H9 (cell line): ENCODE data around the gene CNNM2. TPM values are rescaled to one million over a fixed set of nuclear protein-coding genes. Genes with fewer than 3 reads are reported as not detected.

Experiments
- DNase-seq: peaks from one replicate; pipeline ENCODE4 v3.0.0-alpha.2; 2017
- H2AFZ ChIP-seq: one replicate; pipeline ENCODE4 v1.6.1; 2013; ENCODE audit warnings: mild to moderate bottlenecking, low read length, control low read depth, moderate library complexity
- H2AK5ac ChIP-seq: 2 replicates; pipeline ENCODE4 v1.6.1; 2013; ENCODE audit warnings: low read length, control low read depth, mixed read lengths; ENCODE audit not compliant: insufficient read length
- H2BK120ac ChIP-seq: one replicate; pipeline ENCODE4 v1.6.1; 2013; ENCODE audit warnings: low read depth, mild to moderate bottlenecking, low read length, control low read depth, inconsistent platforms; ENCODE audit not compliant: poor library complexity, severe bottlenecking
- H2BK12ac ChIP-seq: 2 replicates; pipeline ENCODE4 v1.6.1; 2013; ENCODE audit warnings: low read length, control low read depth, mixed read lengths, low read depth; ENCODE audit not compliant: insufficient read length
- H2BK15ac ChIP-seq: 2 replicates; pipeline ENCODE4 v1.6.1; 2013; ENCODE audit warnings: low read depth, low read length, control low read depth
- H2BK20ac ChIP-seq: one replicate; pipeline ENCODE4 v1.6.1; 2013; ENCODE audit warnings: low read depth, mild to moderate bottlenecking, low read length, control low read depth, inconsistent platforms; ENCODE audit not compliant: poor library complexity, severe bottlenecking
- H2BK5ac ChIP-seq: 2 replicates; pipeline ENCODE4 v1.6.1; 2013; ENCODE audit warnings: low read length, control low read depth, mixed read lengths; ENCODE audit not compliant: insufficient read length
- H3K14ac ChIP-seq: 2 replicates; pipeline ENCODE4 v1.6.1; 2013; ENCODE audit warnings: low read length, control low read depth; ENCODE audit not compliant: insufficient read depth
- H3K18ac ChIP-seq: 2 replicates; pipeline ENCODE4 v1.6.1; 2013; ENCODE audit warnings: low read depth, mild to moderate bottlenecking, mixed read lengths, low read length, control low read depth; ENCODE audit not compliant: insufficient read length
- H3K23ac ChIP-seq: 2 replicates; pipeline ENCODE4 v1.6.1; 2013; ENCODE audit warnings: low read length, control low read depth, mixed read lengths, low read depth; ENCODE audit not compliant: insufficient read length
- H3K23me2 ChIP-seq: 2 replicates; pipeline ENCODE4 v1.6.1; 2013; ENCODE audit warnings: low read depth, mild to moderate bottlenecking, mixed read lengths, low read length, control low read depth; ENCODE audit not compliant: insufficient read length, poor library complexity, severe bottlenecking
- H3K27ac ChIP-seq: 2 replicates; pipeline ENCODE4 v1.5.1; 2013; ENCODE audit warnings: low read length, control low read depth, mixed read lengths, low read depth; ENCODE audit not compliant: insufficient read length
- H3K27me3 ChIP-seq: 2 replicates; pipeline ENCODE4 v1.6.1; 2013; ENCODE audit warnings: low read length, control low read depth, inconsistent platforms; ENCODE audit not compliant: insufficient read depth
- H3K4ac ChIP-seq: 2 replicates; pipeline ENCODE4 v1.6.1; 2013; ENCODE audit warnings: low read depth, mild to moderate bottlenecking, control low read depth, inconsistent platforms, low read length, moderate library complexity
- H3K4me1 ChIP-seq: 2 replicates; pipeline ENCODE4 v1.6.1; 2013; ENCODE audit warnings: low read length, control low read depth, inconsistent platforms; ENCODE audit not compliant: insufficient read depth
- H3K4me2 ChIP-seq: 2 replicates; pipeline ENCODE4 v1.6.1; 2013; ENCODE audit warnings: low read length, control low read depth, mixed read lengths; ENCODE audit not compliant: insufficient read length, insufficient read depth
- H3K56ac ChIP-seq: 2 replicates; pipeline ENCODE4 v1.6.1; 2013; ENCODE audit warnings: low read depth, mild to moderate bottlenecking, mixed read lengths, low read length, control low read depth; ENCODE audit not compliant: insufficient read length
- H3K79me1 ChIP-seq: 2 replicates; pipeline ENCODE4 v1.6.1; 2013; ENCODE audit warnings: low read depth, mild to moderate bottlenecking, moderate library complexity, low read length, control low read depth, inconsistent platforms; ENCODE audit not compliant: insufficient read depth, poor library complexity, severe bottlenecking
- H3K79me2 ChIP-seq: 2 replicates; pipeline ENCODE4 v1.6.1; 2013; ENCODE audit warnings: low read length, control low read depth, inconsistent platforms; ENCODE audit not compliant: insufficient read depth
- H3K9ac ChIP-seq: 2 replicates; pipeline ENCODE4 v1.6.1; 2013; ENCODE audit warnings: low read length, control low read depth, mixed read lengths; ENCODE audit not compliant: insufficient read length; ENCODE audit errors: extremely low read depth
- H3K9me3 ChIP-seq: one replicate; pipeline ENCODE4 v1.6.1; 2013; ENCODE audit warnings: low read depth, low read length, inconsistent platforms; ENCODE audit not compliant: control insufficient read depth
- H3T11ph ChIP-seq: one replicate; pipeline ENCODE4 v1.6.1; 2013; ENCODE audit warnings: mild to moderate bottlenecking, low read length, control low read depth, inconsistent platforms
- H4K20me1 ChIP-seq: one replicate; pipeline ENCODE4 v1.6.1; 2013; ENCODE audit not compliant: control insufficient read depth, insufficient read length, insufficient read depth
- H4K5ac ChIP-seq: 2 replicates; pipeline ENCODE4 v1.6.1; 2013; ENCODE audit warnings: low read depth, mild to moderate bottlenecking, mixed read lengths, low read length, control low read depth; ENCODE audit not compliant: insufficient read length
- H4K8ac ChIP-seq: replicated peaks from 2 replicates; pipeline ENCODE4 v1.6.1; 2013; ENCODE audit warnings: low read length, control low read depth, mixed read lengths, low read depth; ENCODE audit not compliant: insufficient read length
- H4K91ac ChIP-seq: 2 replicates; pipeline ENCODE4 v1.6.1; 2013; ENCODE audit warnings: low read depth, mild to moderate bottlenecking, moderate library complexity, mixed read lengths, low read length, control low read depth; ENCODE audit not compliant: insufficient read length
- H3K27ac Mint-ChIP-seq, 3 experiments: 2 replicates in 2 of 3; 3 replicates in 1 of 3; pipeline ENCODE4 v1.8.0; 2020 to 2021; ENCODE audit warnings: mixed read lengths in 3 of 3, mild to moderate bottlenecking in 1 of 3, moderate library complexity in 1 of 3
- H3K27me3 Mint-ChIP-seq: 2 replicates; pipeline ENCODE4 v1.8.0; 2021; ENCODE audit warnings: low read depth, mild to moderate bottlenecking, moderate library complexity, mixed read lengths
- H3K36me3 Mint-ChIP-seq, 3 experiments: 2 replicates in 2 of 3; 3 replicates in 1 of 3; pipeline ENCODE4 v1.8.0; 2020 to 2021; ENCODE audit warnings: low read depth in 3 of 3, mixed read lengths in 3 of 3; ENCODE audit not compliant: insufficient read depth in 1 of 3
- H3K4me1 Mint-ChIP-seq, 2 experiments: 2 replicates each; pipeline ENCODE4 v1.8.0; 2020; ENCODE audit warnings: mixed read lengths in 2 of 2
- H3K4me3 Mint-ChIP-seq, 2 experiments: 2 replicates in 1 of 2; 3 replicates in 1 of 2; pipeline ENCODE4 v1.8.0; 2020 to 2021; ENCODE audit warnings: mild to moderate bottlenecking in 2 of 2, mixed read lengths in 2 of 2, moderate library complexity in 1 of 2
- H3K9me3 Mint-ChIP-seq, 2 experiments: 2 replicates in 1 of 2; 3 replicates in 1 of 2; pipeline ENCODE4 v1.8.0; 2020; ENCODE audit warnings: mild to moderate bottlenecking in 2 of 2, mixed read lengths in 2 of 2, moderate library complexity in 1 of 2
- CTCF ChIP-seq: fragments of 200-600 bp; sonication (generic); conservative IDR thresholded peaks from 3 replicates; pipeline ENCODE4 v1.8.0; 2021; ENCODE audit warnings: antibody characterized with exemption, mild to moderate bottlenecking
- WGBS: extraction: QIAGEN DNeasy Blood & Tissue Kit; methylation state at CpG from one replicate; pipeline ENCODE4 v1.1.7; 2013; ENCODE audit warnings: missing lambda C conversion rate, low lambda C conversion rate, mixed read lengths; ENCODE audit not compliant: insufficient read length; ENCODE audit errors: extremely low coverage; 5-methylcytosine and 5-hydroxymethylcytosine counted together
- total RNA-seq: library from RNA; stranded (reverse); gene quantifications from 2 replicates; pipeline ENCODE4 v1.2.1, GENCODE V29; 2021

Gene CNNM2
- total RNA-seq, 1 experiment from 2014 or later: 17.5 TPM

GRCh38 chr10:103096130-103096529, 178.0 kb downstream of the CNNM2 start:
- Mint-ChIP-seq H3K27ac (peak overlapping the region in 1 of 3 experiments; percentile 91; a peak in 2 of 7 replicates), H3K4me3 (no peak overlapping the region)
- WGBS: no CpG with 5 or more reads among the region's 3 CpGs

More at GRCh38 chr10:103096130-103096529, 178.0 kb downstream of the CNNM2 start:
- Mint-ChIP-seq H3K4me1 (0 out of 4 replicates have a peak, but pooled peaks cover 0 to 2% of the 10 kb centered on the region in 2 experiments), H3K36me3 (peaks cover 13 to 78% (median 39%) of the 10 kb centered on the region in 3 experiments; a peak in 6 of 7 replicates), H3K9me3 (no peaks in the 10 kb centered on the region), H3K27me3 (no peaks in the 10 kb centered on the region)
- H3K14ac ChIP-seq: no peak overlapping the region
- H3K27me3 ChIP-seq: no peaks in the 10 kb centered on the region
- H4K91ac ChIP-seq: no peak overlapping the region
- no peaks in the 10 kb centered on the region for H3K79me2 ChIP-seq
- H3K56ac ChIP-seq: no peak overlapping the region
- no peak overlapping the region for H2AK5ac ChIP-seq
- no peak for DNase-seq
- H3K18ac ChIP-seq: no peak overlapping the region
- TF ChIP-seq CTCF: no peak
- no peak overlapping the region for H3K23ac ChIP-seq
- H4K5ac ChIP-seq: no peak overlapping the region
- no peaks in the 10 kb centered on the region for H3K4me1 ChIP-seq
- H3K9me3 ChIP-seq: no peaks in the 10 kb centered on the region
- H3K4me2 ChIP-seq: no peak overlapping the region
- H3T11ph ChIP-seq: no peak overlapping the region
- no peak overlapping the region for H2BK12ac ChIP-seq
- H3K4ac ChIP-seq: no peak overlapping the region
- H3K23me2 ChIP-seq: no peaks in the 10 kb centered on the region
- no peak overlapping the region for H3K27ac ChIP-seq
- H3K9ac ChIP-seq: no peak overlapping the region
- no peaks in the 10 kb centered on the region for H4K20me1 ChIP-seq
- H2BK15ac ChIP-seq: no peak overlapping the region
- H2BK20ac ChIP-seq: no peak overlapping the region
- no peaks in the 10 kb centered on the region for H3K79me1 ChIP-seq
- no peak overlapping the region for H2BK120ac ChIP-seq
- H4K8ac ChIP-seq: no peak overlapping the region
- no peak overlapping the region for H2AFZ ChIP-seq
- no peak overlapping the region for H2BK5ac ChIP-seq
